IMR-90 (cell line): ENCODE data around the gene ECSCR. TPM values are rescaled to one million over a fixed set of nuclear protein-coding genes. Genes with fewer than 3 reads are reported as not detected.

ENCODE experiments used
- ATAC-seq: fragments of 200-7000 bp; cut with Tn5 transposase; 2 replicates; pipeline ENCODE4 v1.9.1; 2020; ENCODE audit warnings: low read depth, mild to moderate bottlenecking, moderate library complexity
- BruUV-seq: library from RNA; stranded (reverse); fragments of 400-500 nt; replicated peaks from 2 replicates; lab custom pipeline; 2021; lab: Mats Ljungman, UMichigan
- CTCF ChIA-PET: fragments of 300-600 bp; formaldehyde crosslinking; extraction: SDS; loops from one replicate; lab custom pipeline; 2021; ENCODE audit warnings: antibody characterized with exemption; lab: Yijun Ruan, JAX
- POLR2A ChIA-PET: fragments of 300-600 bp; sonication (Branson Sonifier 250); formaldehyde crosslinking; loops from one replicate; lab custom pipeline; 2022; ENCODE audit warnings: antibody characterized with exemption; ENCODE audit not compliant: unreplicated experiment; lab: Charles Lee
- DNase-seq: peaks from one replicate; pipeline ENCODE4 v3.0.0; 2013
- H2AFZ ChIP-seq: replicated peaks from 2 replicates; pipeline ENCODE3; 2013; ENCODE audit warnings: low read length, mild to moderate bottlenecking; ENCODE audit not compliant: poor library complexity
- H2AK5ac ChIP-seq: 2 replicates; pipeline ENCODE4 v1.6.1; 2013; ENCODE audit warnings: low read depth, low read length, inconsistent platforms
- H2AK9ac ChIP-seq: replicated peaks from 2 replicates; pipeline ENCODE3; 2013; ENCODE audit warnings: mild to moderate bottlenecking, low read depth, low read length, moderate library complexity; ENCODE audit not compliant: poor library complexity
- H2BK120ac ChIP-seq: 2 replicates; pipeline ENCODE4 v1.6.1; 2013; ENCODE audit warnings: low read depth, low read length, inconsistent platforms
- H2BK15ac ChIP-seq: 3 replicates; pipeline ENCODE4 v1.6.1; 2013; ENCODE audit warnings: low read depth, low read length, inconsistent platforms
- H2BK20ac ChIP-seq: 2 replicates; pipeline ENCODE4 v1.6.1; 2013; ENCODE audit warnings: low read depth, mild to moderate bottlenecking, inconsistent platforms, low read length, moderate library complexity
- H2BK5ac ChIP-seq: 2 replicates; pipeline ENCODE4 v1.6.1; 2013; ENCODE audit warnings: mild to moderate bottlenecking, low read depth, low read length, inconsistent platforms; ENCODE audit not compliant: poor library complexity, severe bottlenecking
- H3K14ac ChIP-seq: replicated peaks from 2 replicates; pipeline ENCODE4 v1.6.1; 2013; ENCODE audit warnings: low read depth, low read length, inconsistent platforms
- H3K18ac ChIP-seq: 2 replicates; pipeline ENCODE4 v1.6.1; 2013; ENCODE audit warnings: low read depth, low read length, control low read depth
- H3K23ac ChIP-seq: 2 replicates; pipeline ENCODE4 v1.6.1; 2013; ENCODE audit warnings: low read depth, low read length, inconsistent platforms
- H3K27ac ChIP-seq: 2 replicates; pipeline ENCODE4 v1.5.1; 2013; ENCODE audit warnings: mild to moderate bottlenecking, control low read depth, low read length; ENCODE audit not compliant: insufficient read depth
- H3K27me3 ChIP-seq: 2 replicates; pipeline ENCODE4 v1.6.1; 2013; ENCODE audit warnings: low read length; ENCODE audit not compliant: control insufficient read depth, insufficient read depth
- H3K36me3 ChIP-seq: 2 replicates; pipeline ENCODE4 v1.6.1; 2013; ENCODE audit warnings: low read length, mixed read lengths; ENCODE audit not compliant: control insufficient read depth, insufficient read depth
- H3K4ac ChIP-seq: 2 replicates; pipeline ENCODE4 v1.6.1; 2013; ENCODE audit warnings: low read depth, low read length, inconsistent platforms
- H3K4me1 ChIP-seq: 2 replicates; pipeline ENCODE4 v1.6.1; 2013; ENCODE audit warnings: low read length, mixed read lengths; ENCODE audit not compliant: control insufficient read depth, insufficient read depth
- H3K4me2 ChIP-seq: 2 replicates; pipeline ENCODE4 v1.6.1; 2013; ENCODE audit warnings: low read depth, mild to moderate bottlenecking, control low read depth, low read length, moderate library complexity
- H3K4me3 ChIP-seq: 2 replicates; pipeline ENCODE4 v1.5.1; 2013; ENCODE audit warnings: low read depth, mild to moderate bottlenecking, control low read depth, low read length, moderate library complexity; ENCODE audit not compliant: insufficient read depth
- H3K56ac ChIP-seq: 2 replicates; pipeline ENCODE4 v1.6.1; 2013; ENCODE audit warnings: low read length, inconsistent platforms; ENCODE audit not compliant: insufficient read depth; ENCODE audit errors: extremely low read depth
- H3K79me1 ChIP-seq, 2 experiments: 2 replicates each; pipeline ENCODE4 v1.6.1; 2013; ENCODE audit warnings: low read length in 2 of 2, inconsistent platforms in 1 of 2, low read depth in 1 of 2
- H3K9ac ChIP-seq: 2 replicates; pipeline ENCODE4 v1.6.1; 2013; ENCODE audit warnings: low read depth, low read length, control low read depth
- H3K9me1 ChIP-seq: 2 replicates; pipeline ENCODE4 v1.6.1; 2013; ENCODE audit warnings: low read length, inconsistent platforms; ENCODE audit not compliant: insufficient read depth
- H3K9me3 ChIP-seq: 2 replicates; pipeline ENCODE4 v1.6.1; 2013; ENCODE audit warnings: low read length; ENCODE audit not compliant: control insufficient read depth, insufficient read depth
- H4K20me1 ChIP-seq: 2 replicates; pipeline ENCODE4 v1.6.1; 2013; ENCODE audit warnings: low read length, inconsistent platforms; ENCODE audit not compliant: insufficient read depth
- H4K5ac ChIP-seq: 2 replicates; pipeline ENCODE4 v1.6.1; 2013; ENCODE audit warnings: mild to moderate bottlenecking, low read depth, low read length, control low read depth
- H4K8ac ChIP-seq, 2 experiments: 2 replicates each; pipeline ENCODE4 v1.6.1; 2013; ENCODE audit warnings: low read depth in 2 of 2, low read length in 2 of 2, control low read depth in 1 of 2, inconsistent platforms in 1 of 2
- H4K91ac ChIP-seq: 2 replicates; pipeline ENCODE4 v1.6.1; 2013; ENCODE audit warnings: low read depth, low read length, inconsistent platforms; ENCODE audit not compliant: insufficient read depth
- BHLHE40 ChIP-seq: fragments of 150-350 bp; IDR thresholded peaks from 2 replicates; pipeline ENCODE4 v1.6.1; 2016; ENCODE audit warnings: mild to moderate bottlenecking, low read depth, low read length
- CEBPB ChIP-seq: IDR thresholded peaks from 2 replicates; pipeline ENCODE4 v1.6.1; 2012; ENCODE audit warnings: low read depth, low read length, improper control_type of control experiment
- CHD1 ChIP-seq: IDR thresholded peaks from 2 replicates; pipeline ENCODE4 v1.6.1; 2012; ENCODE audit warnings: low read depth, low read length, improper control_type of control experiment
- CTCF ChIP-seq: conservative IDR thresholded peaks from 2 replicates; pipeline ENCODE4 v1.5.1; 2012; ENCODE audit warnings: mild to moderate bottlenecking, low read depth, low read length, improper control_type of control experiment
- ELK1 ChIP-seq: fragments of 150-350 bp; IDR thresholded peaks from 2 replicates; pipeline ENCODE4 v1.6.1; 2016; ENCODE audit warnings: low read depth, mild to moderate bottlenecking, low read length, moderate library complexity, borderline replicate concordance
- FOS ChIP-seq: fragments of 150-350 bp; IDR thresholded peaks from 2 replicates; pipeline ENCODE4 v1.6.1; 2016; ENCODE audit warnings: low read depth, low read length
- MAFK ChIP-seq: IDR thresholded peaks from 2 replicates; pipeline ENCODE4 v1.6.1; 2012; ENCODE audit warnings: low read depth, low read length, improper control_type of control experiment
- MAZ ChIP-seq: IDR thresholded peaks from 2 replicates; pipeline ENCODE4 v1.6.1; 2012; ENCODE audit warnings: low read depth, mild to moderate bottlenecking, low read length, improper control_type of control experiment, moderate library complexity, borderline replicate concordance
- MXI1 ChIP-seq: IDR thresholded peaks from 2 replicates; pipeline ENCODE4 v1.6.1; 2012; ENCODE audit warnings: low read depth, mild to moderate bottlenecking, low read length, moderate library complexity, borderline replicate concordance
- NFE2L2 ChIP-seq: fragments of 150-350 bp; IDR thresholded peaks from 2 replicates; pipeline ENCODE4 v1.6.1; 2016; ENCODE audit warnings: low read depth, mild to moderate bottlenecking, low read length
- POLR2A ChIP-seq: IDR thresholded peaks from 2 replicates; pipeline ENCODE4 v1.6.1; 2012; ENCODE audit warnings: mild to moderate bottlenecking, low read depth, low read length
- RAD21 ChIP-seq: IDR thresholded peaks from 2 replicates; pipeline ENCODE4 v1.6.1; 2012; ENCODE audit warnings: low read length, improper control_type of control experiment
- RCOR1 ChIP-seq: IDR thresholded peaks from 2 replicates; pipeline ENCODE4 v1.6.1; 2012; ENCODE audit warnings: mild to moderate bottlenecking, low read length, improper control_type of control experiment; ENCODE audit not compliant: insufficient replicate concordance
- RFX5 ChIP-seq: IDR thresholded peaks from 2 replicates; pipeline ENCODE4 v1.8.0; 2012; ENCODE audit warnings: low read depth, mild to moderate bottlenecking, low read length, moderate library complexity
- SMC3 ChIP-seq: fragments of 150-350 bp; IDR thresholded peaks from 2 replicates; pipeline ENCODE4 v1.6.1; 2016; ENCODE audit warnings: low read depth, mild to moderate bottlenecking, antibody characterized with exemption, low read length, moderate library complexity
- USF2 ChIP-seq: fragments of 150-350 bp; IDR thresholded peaks from 2 replicates; pipeline ENCODE4 v1.6.1; 2017; ENCODE audit warnings: mild to moderate bottlenecking, antibody characterized with exemption, low read length, low read depth
- WGBS, 2 experiments: methylation state at CpG; one replicate each; pipeline versions ENCODE4 v1.1.5 to v1.1.7; 2013; ENCODE audit warnings: missing lambda C conversion rate in 2 of 2; ENCODE audit not compliant: insufficient read length in 1 of 2; ENCODE audit errors: extremely low coverage in 2 of 2; 5-methylcytosine and 5-hydroxymethylcytosine counted together
- dilution Hi-C: fragments of 300-500 bp; cut with HindIII; formaldehyde crosslinking; loops from one replicate; pipeline ENCODE4 v1.14.3; 2018; ENCODE audit warnings: low sequenced_read_pairs; ENCODE audit not compliant: unreplicated experiment
- in situ Hi-C: fragments of 300-500 bp; cut with MboI; formaldehyde crosslinking; loops from 3 replicates; pipeline ENCODE4 v1.14.3; 2019; ENCODE audit warnings: low sequenced_read_pairs, inconsistent platforms, mixed read lengths
- intact Hi-C: fragments of 100-400 bp; cut with micrococcal nuclease; formaldehyde crosslinking; loops from 2 replicates; pipeline ENCODE4 v1.10.0; 2022
- polyA plus RNA-seq, 3 experiments: library from polyadenylated mRNA; depleted of rRNA; stranded (reverse); fragments of >200 nt; gene quantifications; 2 replicates each; pipeline ENCODE4 v1.2.3, GENCODE V29; 2012; ENCODE audit warnings: low replicate concordance in 1 of 3
- total RNA-seq: library from RNA; depleted of rRNA; stranded (reverse); fragments of >200 nt; gene quantifications from 2 replicates; pipeline ENCODE4 v1.2.3, GENCODE V29; 2012

ECSCR gene
- total and polyA plus RNA-seq, 2 of the 4 experiments (the other 2 are of a cell fraction) = 3.6 to 3.9 TPM

GRCh38 chr5:139454568-139455290 lies 7.8 kb downstream of the ECSCR start:
- H3K79me1 ChIP-seq = no peaks in the 10 kb centered on the region; a peak in 1 of 4 replicates
- H2BK120ac ChIP-seq = no peak overlapping the region
- H3K4me2 ChIP-seq = no peak overlapping the region
- ChIA-PET POLR2A (no interaction called here), CTCF (no interaction called here)
- BruUV-seq = no TSS peak
- no peak overlapping the region for H3K14ac ChIP-seq
- TF ChIP-seq BHLHE40 (no peak), USF2 (no peak), RCOR1 (no peak), MAFK (no peak), CHD1 (no peak), NFE2L2 (no peak), MAZ (no peak), CTCF (no peak), SMC3 (no peak), FOS (no peak), RFX5 (no peak), POLR2A (no peak), ELK1 (no peak), RAD21 (no peak), MXI1 (no peak), CEBPB (no peak)
- H3K9me3 ChIP-seq = no peaks in the 10 kb centered on the region
- H3K56ac ChIP-seq = no peak overlapping the region
- no peak overlapping the region for H2AFZ ChIP-seq
- no peak overlapping the region for H3K4me3 ChIP-seq
- H4K8ac ChIP-seq = no peak overlapping the region
- no peak overlapping the region for H3K27ac ChIP-seq
- no peak overlapping the region for H4K5ac ChIP-seq
- H3K36me3 ChIP-seq = no peaks in the 10 kb centered on the region
- H2AK9ac ChIP-seq = no peak overlapping the region
- H2BK20ac ChIP-seq = no peak overlapping the region
- dilution Hi-C loops (no loop called here), in situ Hi-C loops (no loop called here), intact Hi-C loops (no loop called here)
- no peak overlapping the region; the same call in 1 of the 2 replicates for H2AK5ac ChIP-seq
- no peak overlapping the region for H4K91ac ChIP-seq
- no peak overlapping the region for H3K18ac ChIP-seq
- no peak overlapping the region for H2BK5ac ChIP-seq
- no peak for ATAC-seq
- no peak overlapping the region for H3K9ac ChIP-seq
- H3K27me3 ChIP-seq = no peaks in the 10 kb centered on the region
- H3K23ac ChIP-seq = no peak overlapping the region
- WGBS, 2 experiments = no CpG with 5 or more reads among the region's 11 CpGs
- peaks cover 38% of the 10 kb centered on the region for H3K9me1 ChIP-seq
- DNase-seq = no peak
- H3K4me1 ChIP-seq = peaks cover 6% of the 10 kb centered on the region
- no peak overlapping the region for H2BK15ac ChIP-seq
- no peaks in the 10 kb centered on the region for H4K20me1 ChIP-seq
- H3K4ac ChIP-seq = no peak overlapping the region
